ENCODE results near the gene ZDHHC11.
"Not testable (repeated sequence)": the region's sequence is repeated elsewhere in the genome, so short reads cannot be mapped to it uniquely, and the experiment has no call there.

ZDHHC11 gene

GRCh38 chr5:842402-843221, 8.2 kb downstream of the ZDHHC11 start:
- DNase-seq: not testable (repeated sequence)

GRCh38 chr5:841531-842401, 9.0 kb downstream of the ZDHHC11 start:
- not testable (repeated sequence) for DNase-seq

GRCh38 chr5:840974-841435, 9.8 kb downstream of the ZDHHC11 start:
- DNase-seq: not testable (repeated sequence)

DNA sequence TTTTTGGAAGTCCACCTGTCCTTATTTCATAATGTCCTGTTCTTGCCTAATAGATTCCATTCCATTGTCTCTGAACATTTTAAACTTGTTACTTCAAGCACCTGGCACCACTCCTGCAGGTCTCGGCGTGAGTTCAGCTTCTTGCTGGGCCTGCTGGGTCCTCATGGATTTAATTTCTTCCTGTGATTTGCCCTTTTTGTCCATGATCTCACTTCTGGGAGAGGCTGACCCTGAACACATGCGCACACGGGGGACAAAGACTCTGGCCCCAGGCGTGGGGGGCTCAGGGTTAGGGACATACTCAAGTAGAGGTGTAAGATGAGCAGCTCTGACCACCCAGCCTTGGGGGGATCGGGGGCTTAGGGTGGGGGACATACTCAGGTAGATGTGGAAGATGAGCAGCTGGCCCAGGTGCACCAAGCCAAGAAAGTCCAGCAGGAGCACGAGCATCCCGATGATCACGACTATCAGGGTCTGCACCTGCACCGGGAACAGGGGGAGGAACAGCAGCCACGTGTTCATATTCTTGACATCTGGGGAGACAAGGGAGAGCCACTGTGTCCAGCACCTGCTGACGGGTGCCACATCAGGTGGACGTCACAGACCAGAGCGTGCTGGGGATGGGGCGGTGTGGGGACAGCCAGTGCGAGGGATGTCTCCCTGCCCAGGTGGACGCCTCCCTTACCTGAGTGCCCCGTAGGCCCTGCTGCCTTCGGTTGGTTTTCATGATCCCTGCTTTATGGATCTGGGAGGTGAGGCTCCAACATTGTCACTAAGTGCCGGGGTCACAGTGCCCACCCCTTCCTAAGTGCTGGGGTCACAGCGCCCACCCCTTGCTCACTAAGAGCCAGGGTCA, 10.4 kb downstream of the ZDHHC11 start:
- not testable (repeated sequence) for DNase-seq

- peak in 1 of 2 experiments; percentile 23 for DNase-seq
These were observed 12.3 kb downstream of the ZDHHC11 start for GRCh38 chr5:838431-838851.

DNA sequence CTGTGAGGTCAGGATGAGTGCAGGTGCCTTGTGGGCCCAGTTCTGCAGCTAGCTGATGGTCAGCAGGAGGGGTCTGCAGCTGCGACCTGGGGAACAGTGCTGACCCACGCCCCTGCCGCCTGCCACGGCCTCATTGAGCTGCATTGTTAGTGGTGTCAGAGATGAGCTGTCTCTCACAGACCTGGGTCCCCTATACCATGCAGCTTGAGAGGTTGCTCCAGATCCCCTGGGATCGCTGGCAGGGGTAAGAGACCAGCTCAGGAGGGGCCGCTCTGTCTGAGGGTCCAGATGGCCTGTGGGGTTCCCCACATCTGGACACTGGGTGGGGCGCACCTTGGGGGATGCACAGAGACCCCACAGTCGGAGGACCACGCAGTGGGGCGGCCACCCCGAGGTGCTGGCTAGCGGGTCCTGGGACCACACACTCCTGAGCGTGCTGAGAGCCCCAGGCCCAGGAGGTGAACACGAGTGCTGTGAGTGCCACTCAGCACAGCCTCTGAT, 13.1 kb downstream of the ZDHHC11 start:
- DNase-seq: not testable (repeated sequence)

DNA sequence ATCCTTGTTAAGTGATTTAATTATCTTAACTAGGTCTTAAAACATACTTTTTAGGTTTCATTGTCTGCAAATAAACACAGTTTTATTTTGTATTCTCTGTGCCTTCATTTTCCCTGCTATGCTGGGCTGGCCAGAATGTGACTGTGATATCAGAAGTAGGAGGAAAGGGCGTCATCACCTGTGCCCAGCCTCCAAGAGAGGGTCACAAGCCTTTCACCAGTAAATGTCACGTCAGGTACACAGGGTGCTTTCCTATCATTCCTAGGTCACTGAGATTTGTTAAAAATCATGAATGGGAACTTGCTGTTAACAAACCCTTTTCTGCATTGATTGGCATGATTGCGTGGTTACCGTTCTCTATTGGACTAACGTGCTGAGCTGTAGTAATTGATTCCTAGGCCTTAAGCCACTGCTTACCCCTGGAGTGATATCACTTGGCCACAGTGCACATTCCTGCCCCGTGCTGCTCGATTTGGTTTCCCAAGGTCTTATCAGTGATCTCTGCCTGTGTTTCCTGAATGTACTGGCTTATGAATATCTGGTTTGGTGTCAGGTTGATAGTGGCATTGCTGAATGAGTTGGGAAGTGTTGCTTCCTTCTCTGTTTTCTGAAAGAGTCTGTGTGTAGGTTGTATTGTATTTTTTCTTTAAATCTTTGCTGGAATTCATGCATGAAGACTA, 14.7 kb downstream of the ZDHHC11 start:
- DNase-seq: not testable (repeated sequence)

DNA sequence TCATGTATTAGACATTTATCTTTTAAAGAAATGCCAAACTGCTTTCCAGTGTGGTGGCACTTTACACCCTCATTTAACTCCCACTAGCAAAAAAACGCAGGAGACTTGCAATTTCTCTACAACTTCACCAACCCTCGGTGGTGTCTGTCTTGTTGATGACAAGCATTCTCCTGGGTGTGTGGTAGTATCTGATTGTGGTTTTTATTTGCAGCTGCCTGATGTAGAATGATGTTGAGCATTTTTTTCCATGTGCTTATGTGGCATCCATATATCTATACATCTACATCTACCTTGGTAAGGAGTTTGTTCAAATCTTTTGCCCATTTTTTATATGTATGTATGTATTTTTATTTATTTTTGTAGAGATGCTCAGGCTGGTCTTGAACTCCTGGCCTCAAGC, 16.8 kb downstream of the ZDHHC11 start:
- not testable (repeated sequence) for DNase-seq

- DNase-seq: not testable (repeated sequence)
These were observed 22.6 kb downstream of the ZDHHC11 start for GRCh38 chr5:828194-828593.

DNA sequence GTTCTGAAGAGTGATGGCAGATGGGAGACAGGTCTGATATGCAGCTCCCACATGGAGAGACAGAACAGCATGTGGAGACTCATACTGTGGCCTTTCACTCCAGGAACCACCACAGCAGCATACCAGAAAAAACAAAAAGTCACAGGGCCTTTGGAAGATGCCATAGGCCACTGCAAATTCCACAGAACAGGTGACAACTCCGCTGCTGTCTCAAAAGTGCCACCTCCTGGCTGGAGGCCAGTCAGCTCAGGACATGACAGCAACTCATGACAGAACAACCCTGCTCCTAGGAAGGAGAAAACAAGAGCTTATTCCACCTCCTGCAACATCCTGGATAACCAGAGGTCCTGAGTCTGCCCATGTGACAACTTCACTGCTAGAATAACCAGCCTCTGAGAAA, 25.2 kb downstream of the ZDHHC11 start:
- DNase-seq: peak in 1 of 2 experiments; percentile 19

DNA sequence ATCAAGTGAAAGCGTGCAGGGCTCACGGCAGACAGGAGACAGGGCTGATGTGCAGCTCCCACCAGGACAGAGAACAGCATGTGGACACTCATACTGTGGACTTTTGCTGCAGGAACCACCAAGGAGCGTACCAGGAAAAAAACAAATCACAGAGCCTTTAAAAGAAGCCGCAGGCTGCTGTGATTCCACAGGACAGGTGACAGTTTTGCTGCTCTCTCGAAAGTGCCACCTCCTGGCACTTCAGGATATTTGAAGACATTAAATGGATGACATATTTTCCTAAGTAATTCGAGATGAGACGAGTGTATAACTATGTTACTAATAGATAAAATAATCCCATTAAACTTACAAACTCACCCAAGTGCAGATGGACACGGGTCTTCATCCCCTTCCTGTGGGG, 29.3 kb downstream of the ZDHHC11 start:
- DNase-seq: peak; percentile 12 to 60

- DNase-seq: no peak
These were observed 30.5 kb downstream of the ZDHHC11 start for GRCh38 chr5:820245-820644.

GRCh38 chr5:819078-819477, 31.7 kb downstream of the ZDHHC11 start:
- peak in 1 of 2 experiments; percentile 27 for DNase-seq

DNA sequence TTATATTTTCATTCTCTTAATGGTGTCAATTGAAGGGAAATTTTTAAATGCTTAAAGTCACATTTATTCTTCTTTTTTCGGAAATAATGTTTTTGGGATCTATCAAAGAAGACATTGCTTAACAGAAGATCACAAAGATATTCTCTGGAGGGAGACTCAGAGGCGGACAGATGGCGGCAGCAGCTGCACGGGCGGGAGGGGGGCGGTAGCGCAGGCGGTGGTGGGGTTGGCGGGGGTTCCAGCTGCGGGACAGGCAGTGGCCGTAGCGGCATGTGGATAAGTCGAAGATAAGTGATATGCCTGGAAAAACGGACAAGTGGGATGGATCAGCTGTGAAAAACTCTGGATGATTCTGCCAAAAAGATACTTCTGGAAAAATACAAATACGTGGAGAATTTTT, 34.6 kb downstream of the ZDHHC11 start:
- DNase-seq: peak; percentile 43 to 81

DNA sequence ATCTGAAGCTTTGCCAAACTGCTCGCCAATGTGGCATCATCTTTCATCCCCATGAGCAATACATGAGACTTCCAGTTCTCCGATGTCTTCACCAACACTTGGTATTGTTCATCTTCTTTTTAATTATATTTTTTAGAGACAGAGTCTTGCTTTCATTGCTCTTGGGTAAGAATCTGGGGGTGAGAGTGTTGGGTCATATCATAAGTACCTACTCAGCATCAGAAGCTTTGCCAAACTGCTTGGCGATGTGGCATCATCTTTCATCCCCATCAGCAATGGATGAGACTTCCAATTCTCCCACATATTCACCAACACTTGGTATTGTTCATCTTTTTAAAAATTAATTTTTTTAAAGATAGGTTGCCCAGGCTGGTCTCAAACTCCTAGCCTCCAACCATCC, 35.3 kb downstream of the ZDHHC11 start:
- no peak for DNase-seq

GRCh38 chr5:813575-813974, 37.2 kb downstream of the ZDHHC11 start:
- DNase-seq: not testable (repeated sequence)

DNA sequence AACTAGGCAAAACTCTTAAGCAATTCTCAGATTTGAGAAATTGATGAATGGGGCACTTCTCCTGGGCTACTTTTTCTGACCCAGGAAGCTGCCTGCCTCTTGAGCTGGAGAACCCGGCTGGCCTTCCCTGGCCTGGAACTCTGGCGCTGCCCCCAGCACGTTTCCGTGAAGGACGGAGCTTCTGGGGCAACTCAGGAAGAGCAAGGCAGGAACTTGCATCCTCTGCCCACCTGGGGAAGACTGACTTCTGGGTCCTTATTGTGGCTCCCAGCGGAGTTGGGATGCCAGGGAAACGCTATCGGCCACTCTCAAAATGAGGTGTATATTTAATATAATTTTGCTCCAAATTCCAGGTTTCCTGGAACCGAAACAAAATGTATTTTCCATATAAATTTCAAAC, 39.4 kb downstream of the ZDHHC11 start:
- DNase-seq: not testable (repeated sequence)

DNA sequence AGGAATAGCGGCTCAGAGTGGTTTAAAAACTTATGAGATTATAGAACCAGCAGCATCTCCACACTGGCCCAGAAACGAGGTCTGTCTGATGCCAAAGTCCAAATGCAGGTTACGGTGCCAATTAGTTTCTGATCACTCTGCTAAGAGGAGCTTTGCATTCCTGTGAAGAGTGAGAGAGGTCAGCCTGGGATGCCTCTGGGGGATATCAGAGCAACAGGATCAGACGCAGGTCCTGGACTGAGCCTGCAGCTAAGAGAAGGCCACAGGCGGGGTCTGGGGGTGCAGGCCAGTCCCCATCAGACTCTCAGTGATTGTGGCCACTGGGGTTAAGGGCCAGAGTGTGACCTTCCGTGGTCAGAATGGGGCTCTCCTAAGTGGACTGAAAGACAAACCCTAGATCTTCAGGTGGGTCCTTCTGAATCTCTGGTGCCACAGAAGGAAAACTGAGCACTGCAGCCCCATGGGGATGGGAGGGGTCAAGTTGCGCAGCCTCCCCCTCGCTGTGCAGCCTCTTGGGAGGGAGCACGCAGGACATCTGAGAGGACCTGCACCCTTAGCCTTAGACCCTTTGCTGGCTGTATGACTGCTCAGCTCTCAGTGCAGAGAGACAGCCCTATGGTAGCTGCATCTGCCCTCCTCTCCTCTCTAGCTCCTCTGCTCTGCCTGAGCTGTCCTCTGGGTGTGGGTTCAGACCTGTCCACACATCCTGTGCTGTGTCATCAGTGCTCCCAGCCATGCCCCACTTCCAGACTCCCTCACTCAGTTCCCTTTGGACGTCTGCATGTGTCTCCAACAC, 42.9 kb downstream of the ZDHHC11 start:
- DNase-seq: not testable (repeated sequence)

- DNase-seq: no peak
These were observed 49.3 kb downstream of the ZDHHC11 start for GRCh38 chr5:801472-801871.

DNA sequence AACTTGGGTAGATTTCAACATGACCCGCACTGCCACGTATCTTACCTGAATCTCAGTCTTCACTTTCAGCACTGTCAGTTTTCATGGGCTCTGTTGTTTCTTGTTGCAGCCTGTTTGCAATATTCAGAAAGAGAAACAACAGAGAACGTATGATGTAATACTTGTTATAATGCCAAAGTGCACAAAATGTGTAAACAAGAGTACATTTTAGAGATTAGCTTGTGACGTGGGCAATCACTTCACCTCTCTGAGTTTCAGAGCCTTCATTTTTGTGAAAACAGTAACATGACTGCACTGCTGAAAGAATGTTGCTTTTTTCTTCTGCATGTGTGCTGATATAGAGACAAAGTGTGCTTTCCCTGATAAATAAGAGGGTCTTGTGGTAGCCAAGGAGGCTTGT, 49.7 kb downstream of the ZDHHC11 start:
- not testable (repeated sequence) for DNase-seq

Data from NCI-H524 (cell line).